HuH-7 (cell line): ENCODE results near the gene TTYH3.
A peak's percentile ranks its signal among the peaks of the same experiment; 100 is the strongest.
"Not testable (repeated sequence)": the region's sequence is repeated elsewhere in the genome, so short reads cannot be mapped to it uniquely, and the experiment has no call there.

Experiments used
- DNase-seq: peaks from one replicate; pipeline ENCODE4 v3.0.0; 2011; ENCODE audit warnings: low spot score

Gene TTYH3, protein sequence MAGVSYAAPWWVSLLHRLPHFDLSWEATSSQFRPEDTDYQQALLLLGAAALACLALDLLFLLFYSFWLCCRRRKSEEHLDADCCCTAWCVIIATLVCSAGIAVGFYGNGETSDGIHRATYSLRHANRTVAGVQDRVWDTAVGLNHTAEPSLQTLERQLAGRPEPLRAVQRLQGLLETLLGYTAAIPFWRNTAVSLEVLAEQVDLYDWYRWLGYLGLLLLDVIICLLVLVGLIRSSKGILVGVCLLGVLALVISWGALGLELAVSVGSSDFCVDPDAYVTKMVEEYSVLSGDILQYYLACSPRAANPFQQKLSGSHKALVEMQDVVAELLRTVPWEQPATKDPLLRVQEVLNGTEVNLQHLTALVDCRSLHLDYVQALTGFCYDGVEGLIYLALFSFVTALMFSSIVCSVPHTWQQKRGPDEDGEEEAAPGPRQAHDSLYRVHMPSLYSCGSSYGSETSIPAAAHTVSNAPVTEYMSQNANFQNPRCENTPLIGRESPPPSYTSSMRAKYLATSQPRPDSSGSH

DNA sequence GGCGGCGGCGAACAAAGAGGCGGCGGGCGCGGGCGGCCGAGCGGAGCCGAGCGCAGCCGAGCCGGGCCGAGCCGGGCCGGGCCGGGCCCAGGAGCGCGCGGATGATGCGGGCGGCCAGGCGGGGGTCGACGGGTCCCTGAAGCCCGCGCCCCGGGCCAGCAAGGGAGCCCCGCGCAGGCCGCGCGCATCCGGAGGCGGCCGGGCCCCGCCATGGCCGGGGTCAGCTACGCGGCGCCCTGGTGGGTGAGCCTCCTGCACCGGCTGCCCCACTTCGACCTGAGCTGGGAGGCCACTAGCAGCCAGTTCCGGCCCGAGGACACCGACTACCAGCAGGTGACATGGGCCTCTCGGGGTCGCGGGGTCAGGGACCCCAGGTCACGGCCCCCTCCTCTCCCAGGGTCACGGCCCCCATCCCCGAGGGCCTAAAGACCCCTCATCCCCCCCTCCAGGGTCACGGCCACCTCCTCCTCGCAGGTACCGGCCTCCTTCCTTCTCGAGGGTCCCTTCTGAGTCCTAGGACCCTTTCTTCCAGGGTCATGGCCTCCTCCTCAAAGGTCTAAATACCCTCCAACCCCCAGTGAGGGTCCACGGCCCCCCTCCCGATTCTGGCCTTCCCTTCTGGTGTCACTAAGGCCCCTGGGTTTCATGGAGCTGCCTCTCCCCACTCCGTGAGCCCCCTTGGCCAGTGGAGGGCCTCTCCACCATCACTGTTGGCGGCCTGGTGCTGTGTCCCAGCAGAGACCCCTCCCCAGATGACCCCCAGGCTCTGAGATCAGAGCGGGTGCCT, at the start of gene TTYH3:
Gene TTYH3, plus strand, starts transcription at position 41 of the 787 bp plus-strand sequence. Its CDS starts 170 bp downstream, at position 211.
- peak; percentile 69 for DNase-seq

DNA sequence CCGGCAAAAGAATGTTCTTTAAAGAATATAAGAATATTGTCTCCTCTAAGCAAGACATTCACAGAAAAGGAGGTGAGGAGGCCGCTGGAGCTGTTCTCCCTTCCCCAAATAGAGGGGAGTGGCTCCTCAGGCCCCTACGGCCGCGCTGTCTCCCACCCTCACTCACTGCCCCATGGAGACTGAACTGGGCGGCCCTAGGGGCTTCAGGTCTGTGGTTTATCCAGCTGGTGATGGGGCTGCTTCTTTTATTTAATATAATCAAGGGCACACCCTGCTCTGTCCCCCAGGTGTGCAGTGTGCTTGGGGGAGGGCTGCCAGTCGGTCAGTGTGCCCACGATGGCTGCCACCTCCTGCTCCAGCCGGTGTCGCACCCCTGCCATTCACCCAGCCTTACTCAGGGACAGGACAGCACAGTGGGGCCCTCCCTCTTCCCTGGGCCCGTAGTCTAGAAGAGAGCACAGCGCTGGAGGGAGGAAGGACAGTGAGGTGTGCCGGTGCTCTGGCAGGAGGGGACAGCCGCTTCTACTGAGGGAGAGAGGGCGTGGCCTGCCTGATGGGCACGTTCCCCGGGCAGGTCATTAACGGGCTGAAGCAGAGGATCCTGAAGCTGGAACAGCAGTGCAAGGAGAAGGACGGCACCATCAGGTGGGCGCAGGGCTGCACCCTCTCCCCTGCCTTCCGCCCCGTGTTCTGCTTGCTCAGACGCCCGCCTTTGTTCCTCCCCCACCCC, 49.6 kb upstream of the TTYH3 start:
- no peak for DNase-seq

DNA sequence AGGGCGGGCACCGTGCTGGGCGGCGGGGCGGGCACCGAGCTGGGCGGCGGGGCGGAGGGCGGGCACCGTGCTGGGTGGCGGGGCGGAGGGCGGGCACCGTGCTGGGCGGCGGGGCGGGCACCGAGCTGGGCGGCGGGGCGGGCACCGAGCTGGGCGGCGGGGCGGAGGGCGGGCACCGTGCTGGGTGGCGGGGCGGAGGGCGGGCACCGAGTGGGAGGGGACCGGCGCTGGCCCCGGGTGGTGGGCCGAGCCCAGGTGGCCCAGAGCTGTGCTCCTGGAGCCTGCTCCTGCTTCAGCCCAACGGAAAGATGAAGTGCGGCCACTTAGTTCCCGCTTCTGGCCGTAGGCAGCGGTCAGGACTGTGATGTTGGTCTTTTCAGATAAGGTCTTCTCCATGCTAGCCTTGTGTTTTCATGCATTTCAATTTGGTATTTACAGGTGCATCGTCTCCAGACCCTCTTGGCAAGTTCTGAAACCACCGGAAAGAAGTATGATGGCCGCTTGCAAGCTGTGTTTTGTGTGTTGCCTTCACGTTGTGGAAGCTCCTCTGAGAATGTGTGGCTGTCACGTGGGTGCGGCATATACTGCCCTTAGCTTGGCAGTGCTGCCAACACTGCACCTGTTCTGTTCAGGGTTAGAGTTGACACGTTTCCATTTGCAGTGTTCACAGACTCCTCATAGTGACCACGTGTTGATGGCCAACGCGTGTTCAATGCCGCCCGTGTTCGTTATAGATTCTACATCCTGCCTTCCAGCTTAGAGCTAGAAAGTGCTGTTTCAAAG, 47.8 kb upstream of the TTYH3 start:
- DNase-seq = no peak

DNA sequence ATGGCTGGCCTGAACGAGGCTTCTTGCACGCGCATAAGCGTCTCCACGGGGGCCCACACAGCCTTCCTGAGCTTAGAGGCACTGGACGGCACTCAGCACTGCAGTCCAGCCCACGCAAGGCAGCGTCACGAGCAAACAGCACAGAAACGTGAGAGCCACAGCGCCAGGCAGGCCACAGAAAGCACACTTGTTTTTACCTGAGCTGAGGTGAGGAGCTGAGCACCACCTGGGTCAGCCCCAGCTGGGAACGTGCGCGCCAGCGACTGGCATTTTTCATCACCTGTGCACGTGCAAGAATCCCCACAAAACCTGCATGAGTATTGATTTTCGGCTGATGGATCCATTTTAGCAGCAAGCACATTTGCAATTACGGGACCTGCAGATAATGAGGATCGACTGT, 46.3 kb upstream of the TTYH3 start:
- DNase-seq = no peak

DNA sequence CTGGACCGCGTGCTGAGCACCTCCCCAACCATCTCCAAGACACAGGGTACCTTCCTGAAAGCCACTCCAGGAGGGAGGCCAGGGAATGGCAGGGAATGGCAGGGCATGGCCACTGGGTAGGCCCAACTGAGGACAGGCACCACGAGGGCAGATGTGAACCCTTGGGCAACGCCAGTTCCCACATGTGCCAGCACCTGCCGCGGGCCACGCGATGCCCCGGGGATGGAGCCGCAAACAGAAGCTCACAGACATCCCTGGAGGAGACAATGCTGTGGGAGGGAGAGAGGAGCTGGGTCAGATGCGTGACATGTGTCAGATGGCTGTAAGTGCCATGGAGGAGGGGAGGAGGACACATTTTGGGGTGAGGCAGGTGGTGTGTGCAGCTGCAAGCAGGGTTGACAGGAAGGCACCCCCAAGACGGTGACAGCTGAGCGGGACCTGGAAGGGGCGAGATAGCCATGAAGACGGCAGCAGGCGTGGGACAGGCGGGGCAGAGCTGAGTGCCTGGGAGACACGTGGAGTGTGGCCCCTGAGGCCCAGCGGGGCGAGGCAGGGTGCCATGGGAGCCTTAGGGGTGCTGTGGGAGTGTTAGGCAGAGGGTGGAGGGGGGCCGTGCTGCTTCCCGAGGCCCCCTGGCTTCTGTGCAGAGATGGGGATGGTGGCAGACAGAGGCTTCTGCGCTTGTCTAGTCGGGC, 45.3 kb upstream of the TTYH3 start:
- DNase-seq = no peak

DNA sequence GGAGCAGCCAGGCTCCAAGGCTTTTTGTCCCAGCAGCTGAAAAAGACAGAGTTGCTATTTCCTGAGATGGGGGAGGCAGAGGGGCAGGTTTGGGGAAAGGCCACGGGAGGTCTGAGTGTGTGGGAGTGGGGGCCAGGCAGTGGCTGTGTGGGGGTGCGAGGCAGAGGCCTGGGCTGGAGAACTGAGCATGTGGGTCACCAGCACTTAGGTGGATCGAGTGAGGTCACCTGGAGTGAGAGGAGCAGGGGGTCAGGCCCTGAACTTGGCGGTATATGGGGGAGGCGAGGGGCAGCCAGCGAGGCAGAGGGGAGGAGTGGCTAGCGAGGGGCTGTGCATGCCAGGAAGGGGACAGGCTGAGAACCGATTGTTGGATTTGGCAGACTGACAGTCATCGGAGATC, 44.7 kb upstream of the TTYH3 start:
- no peak for DNase-seq

DNA sequence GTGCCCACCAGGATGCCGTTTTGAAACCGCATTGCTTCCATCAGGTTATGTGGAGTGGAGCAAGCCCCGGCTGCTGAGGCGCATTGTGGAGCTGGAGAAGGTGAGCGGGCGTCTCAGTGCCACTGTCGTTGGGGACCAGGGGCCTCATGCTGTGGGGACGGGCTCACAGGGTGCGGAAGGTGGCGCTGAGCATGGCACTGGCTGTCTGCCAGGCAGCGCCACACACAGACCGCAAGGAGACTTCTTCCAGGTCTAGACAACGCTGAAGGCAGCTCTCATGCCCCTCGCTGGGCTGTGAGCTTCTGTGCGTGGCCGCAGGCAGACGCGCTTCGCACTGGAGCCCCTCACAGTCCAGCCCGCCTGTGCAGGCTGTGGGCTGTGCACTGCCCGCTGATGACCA, 44.0 kb upstream of the TTYH3 start:
- DNase-seq = no peak

DNA sequence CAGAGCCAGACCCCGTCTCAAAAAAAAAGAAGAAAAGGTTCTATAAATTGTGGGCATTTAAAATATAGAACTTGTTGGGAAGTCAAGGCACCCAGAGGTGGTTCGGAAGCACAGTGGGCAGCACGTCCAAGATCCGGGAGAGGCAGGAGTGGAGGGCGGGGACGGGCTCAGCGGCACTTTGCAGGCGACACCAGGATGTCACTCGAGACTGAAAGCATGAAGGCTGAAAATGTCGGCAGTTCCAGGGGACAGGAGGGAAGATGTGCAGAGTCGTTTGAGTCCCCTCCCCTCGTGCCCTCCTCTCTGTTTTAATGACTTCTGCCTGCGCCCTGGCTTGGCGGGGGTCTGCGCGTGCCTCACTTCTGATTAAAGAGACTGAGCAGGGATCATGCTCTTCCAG, 42.4 kb upstream of the TTYH3 start:
- DNase-seq = no peak

DNA sequence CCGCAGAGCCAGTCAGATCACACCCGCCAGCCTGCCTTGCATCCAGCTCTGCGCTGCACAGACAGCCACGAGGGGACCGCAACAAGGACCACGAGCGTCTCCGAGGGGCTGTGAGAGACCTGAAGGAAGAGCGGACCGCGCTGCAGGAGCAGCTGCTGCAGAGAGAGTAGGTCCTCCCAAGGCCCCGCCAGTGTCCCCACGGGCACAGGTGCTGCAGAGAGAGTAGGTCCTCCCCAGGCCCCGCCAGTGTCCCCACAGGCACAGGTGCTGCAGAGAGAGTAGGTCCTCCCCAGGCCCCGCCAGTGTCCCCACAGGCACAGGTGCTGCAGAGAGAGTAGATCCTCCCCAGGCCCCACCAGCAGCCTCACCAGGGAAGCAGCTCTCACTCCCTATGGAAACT, 41.8 kb upstream of the TTYH3 start:
- not testable (repeated sequence) for DNase-seq

DNA sequence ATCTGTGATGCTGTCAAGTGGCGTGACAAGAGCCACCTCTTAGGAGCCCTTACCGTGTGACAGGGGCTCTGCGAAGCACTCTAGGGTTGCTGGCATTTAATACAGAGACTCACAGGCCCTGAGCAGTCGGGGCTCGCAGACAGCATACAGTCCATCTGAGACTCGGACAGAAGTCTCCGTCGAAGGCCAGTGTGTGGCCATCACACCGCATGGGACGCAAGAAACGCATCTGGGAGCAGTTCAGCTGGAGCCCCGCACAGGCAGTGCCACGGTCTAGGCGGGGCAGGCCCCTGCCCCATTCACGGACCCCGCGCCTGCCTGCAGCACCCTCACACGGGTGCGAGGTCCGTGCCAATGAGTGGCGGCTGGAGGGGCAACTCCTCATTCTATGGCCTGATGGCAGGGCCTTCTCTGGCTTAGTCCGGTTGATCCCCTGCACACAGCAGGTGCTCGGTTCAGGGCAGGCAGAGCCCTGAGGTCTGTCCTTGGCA, 39.4 kb upstream of the TTYH3 start:
- no peak for DNase-seq

DNA sequence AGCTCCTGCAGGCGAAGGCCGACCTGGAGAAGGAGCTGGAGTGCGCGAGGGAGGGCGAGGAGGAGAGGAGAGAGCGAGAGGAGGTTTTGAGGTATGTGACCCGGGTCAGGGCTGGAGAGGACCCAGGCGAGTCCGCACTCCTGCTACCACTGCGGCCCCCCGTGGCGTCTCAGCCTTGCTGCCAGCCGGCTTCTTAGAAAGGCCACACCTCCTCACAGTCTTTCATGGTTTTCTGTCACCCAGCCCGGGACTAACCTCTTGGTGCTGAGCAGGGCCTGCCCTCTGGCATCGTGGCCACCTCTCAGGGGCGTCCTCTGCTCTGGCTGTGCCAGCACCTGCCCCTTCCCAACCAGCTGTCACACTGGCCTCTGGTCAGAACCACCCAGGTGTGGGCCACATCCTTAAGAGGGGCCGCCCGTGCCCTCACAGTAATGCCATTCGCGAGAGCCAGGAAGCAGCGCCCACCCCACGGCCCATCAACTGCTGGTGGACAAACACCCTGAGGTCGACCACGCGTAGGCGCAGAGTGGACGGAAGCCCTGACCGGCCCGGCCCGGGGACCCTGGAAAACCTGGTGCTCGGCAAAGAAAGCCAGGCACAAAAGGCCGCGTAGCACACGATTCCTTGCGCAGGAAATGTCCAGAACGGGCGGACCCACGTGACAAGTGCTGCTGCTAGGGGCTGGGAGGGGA, 38.6 kb upstream of the TTYH3 start:
- no peak for DNase-seq

DNA sequence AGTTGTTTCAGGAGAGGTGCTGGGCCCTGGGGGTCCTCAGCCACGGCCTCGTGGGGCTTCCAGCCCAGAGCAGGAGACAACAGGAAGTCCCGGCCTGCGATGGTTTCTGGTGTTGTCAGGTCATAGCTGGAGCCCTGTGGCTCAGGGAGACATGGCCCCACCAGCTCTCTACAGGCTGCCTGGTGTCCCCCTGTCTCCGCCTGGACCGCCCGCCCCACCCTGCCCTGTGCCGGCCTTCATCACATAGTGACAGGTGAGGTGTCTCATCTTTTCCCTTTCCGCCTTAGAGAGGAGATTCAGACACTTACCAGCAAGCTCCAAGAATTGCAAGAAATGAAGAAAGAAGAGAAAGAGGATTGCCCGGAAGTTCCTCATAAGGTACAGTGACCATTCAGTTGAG, 37.2 kb upstream of the TTYH3 start:
- DNase-seq = no peak

DNA sequence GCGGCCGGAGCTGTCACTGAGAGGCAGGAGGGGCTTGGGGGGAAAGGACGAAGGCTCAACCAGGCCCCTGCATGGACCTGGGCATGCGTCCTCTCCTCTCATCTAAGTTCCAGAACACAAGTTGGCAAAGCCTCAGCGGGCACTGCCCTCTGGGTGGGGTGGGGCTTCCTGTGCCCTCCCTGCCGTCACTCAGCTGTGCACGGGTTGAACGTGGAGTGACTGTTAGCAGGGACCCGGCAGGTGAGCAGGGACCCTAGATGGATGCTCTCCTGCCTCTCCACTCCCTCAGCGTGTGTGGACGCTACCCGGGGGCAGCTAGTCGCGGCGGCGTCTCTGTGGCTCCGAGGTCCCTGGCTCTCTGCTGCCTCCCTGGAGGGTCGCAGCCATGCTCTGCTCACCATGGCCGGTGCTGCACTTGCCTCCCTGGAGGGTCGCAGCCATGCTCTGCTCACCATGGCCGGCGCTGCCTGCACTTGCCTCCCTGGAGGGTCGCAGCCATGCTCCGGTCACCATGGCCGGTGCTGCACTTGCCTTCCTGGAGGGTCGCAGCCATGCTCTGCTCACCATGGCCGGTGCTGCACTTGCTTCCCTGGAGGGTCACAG, 36.4 kb upstream of the TTYH3 start:
- DNase-seq = no peak

DNA sequence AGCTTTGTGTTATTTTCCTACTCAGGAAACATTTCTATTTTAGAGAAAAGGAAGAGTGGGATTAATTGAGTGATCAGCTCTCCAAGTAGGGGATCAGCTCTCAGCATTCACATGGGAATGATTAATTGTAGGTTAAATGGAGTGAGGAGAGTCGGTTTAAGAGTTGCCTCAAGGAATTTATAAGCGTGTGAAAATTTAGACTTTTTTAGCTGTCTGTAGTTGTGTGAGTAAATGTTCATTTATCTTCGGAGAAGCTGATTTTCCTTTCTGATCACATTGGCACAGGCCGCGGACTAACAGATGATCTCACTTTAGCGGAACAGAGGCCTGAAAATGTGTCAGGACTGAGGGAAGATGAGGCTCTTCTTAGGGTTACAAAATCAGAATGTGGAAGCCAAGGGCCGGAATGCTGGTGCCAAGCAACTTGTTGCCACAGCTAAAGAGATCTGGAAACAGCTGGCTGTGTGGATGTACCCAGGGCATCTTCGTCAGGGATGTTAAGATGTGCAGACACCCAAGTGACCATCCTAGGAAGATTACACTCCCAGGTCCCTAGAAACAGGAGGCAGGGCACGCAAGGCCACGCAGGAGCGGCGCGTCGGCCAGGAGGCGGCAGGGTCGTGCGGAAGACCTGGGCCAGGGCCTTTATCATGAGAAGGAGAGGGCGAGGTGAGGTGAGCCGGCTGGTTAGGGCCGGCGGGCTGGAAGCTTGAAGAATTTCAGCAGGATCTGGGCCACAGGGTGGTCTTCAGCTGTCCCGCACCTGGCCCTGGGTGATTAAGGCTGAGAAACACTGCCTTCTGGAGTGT, 35.1 kb upstream of the TTYH3 start:
- no peak for DNase-seq

DNA sequence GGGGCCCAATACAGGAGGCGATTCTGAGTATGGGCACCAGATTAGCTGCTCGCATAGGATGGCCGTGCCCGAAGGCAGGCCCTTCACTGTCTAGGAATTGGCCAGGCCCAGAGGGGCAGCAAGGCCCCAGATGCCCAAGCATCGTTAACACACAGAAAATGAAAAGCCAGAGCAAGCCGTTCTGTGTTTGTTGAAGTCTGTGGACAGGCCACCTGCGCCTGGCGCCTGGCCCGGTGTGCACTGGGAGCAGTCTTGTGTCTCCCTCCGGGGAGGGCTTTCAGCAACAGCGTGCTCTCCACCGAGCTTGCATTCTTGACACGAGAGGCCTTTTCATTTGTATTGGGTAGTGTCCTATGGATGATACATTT, 34.5 kb upstream of the TTYH3 start:
- DNase-seq = no peak

DNA sequence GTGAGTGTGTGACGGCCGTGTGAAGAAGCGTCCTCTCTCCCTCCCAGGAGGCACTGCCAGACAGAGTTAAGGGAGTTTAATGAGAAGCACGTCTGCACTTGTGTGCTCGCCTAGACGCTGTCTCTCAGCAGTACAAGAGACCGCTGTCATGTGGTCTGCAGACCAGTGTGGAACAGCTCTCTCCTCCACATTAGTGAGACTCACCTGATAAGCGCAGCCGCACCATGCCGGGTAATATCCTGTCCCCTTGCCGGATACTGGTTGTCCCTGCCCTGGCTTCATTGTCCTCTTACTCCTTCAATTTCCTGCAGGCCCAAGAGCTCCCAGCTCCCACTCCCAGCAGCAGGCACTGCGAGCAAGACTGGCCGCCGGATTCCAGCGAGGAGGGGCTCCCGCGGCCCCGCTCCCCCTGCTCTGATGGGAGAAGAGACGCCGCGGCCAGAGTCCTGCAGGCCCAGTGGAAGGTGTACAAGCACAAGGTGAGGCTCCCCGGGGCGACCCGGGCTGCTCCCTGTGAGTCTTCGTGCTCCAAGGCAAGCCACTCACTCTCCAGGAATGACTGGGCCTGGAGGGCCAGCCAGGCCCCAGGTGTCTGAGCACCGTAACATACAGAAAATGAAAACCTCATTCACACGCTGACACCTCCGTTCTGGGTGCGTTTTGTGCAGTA, 33.5 kb upstream of the TTYH3 start:
- DNase-seq = no peak

DNA sequence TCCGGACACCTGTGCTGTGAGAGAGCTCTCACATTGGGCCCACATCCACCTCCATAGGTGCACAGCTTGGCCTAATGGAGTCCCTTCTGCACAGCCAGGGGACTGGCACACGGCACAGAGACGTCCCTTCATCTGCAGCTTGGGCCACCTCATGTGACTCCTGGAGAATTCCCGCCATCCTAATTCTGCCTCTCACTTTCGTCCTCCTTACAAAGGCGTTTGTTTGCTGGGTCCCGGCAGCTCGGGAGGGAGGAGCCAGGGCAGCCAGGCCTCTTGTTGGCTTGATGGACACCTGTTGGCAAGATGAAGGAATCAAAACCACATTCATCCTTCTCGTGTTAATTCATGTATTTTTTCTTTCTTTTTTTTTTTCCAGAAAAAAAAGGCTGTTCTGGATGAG, 30.7 kb upstream of the TTYH3 start:
- DNase-seq = no peak

DNA sequence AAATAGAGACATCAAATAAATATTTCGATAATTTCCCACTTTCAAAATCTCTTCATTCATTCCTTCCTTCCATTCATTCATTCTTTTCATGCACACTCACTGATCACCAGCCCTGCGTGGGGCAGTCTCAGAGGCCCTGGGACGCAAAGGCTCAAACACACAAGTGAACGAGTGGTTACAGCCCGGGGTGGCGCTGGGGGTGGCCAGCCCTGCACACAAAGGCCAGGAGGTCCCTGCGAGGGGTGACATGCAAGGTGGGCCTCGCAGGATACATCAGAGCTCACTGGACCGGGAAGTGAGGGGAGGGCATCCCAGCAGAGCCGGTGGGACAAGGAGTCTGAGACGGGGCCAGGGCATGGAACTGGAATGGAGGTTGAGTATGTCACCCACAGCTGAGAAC, 29.9 kb upstream of the TTYH3 start:
- no peak for DNase-seq
